Hypothalamus (tissue), 51 donors: ENCODE data around the gene FAM120B.
"Not testable (repeated sequence)": the region's sequence is repeated elsewhere in the genome, so short reads cannot be mapped to it uniquely, and the experiment has no call there.

ENCODE experiments used
- DNase-seq, 51 donors: peaks; one replicate each; lab custom pipeline; 2025; lab: John Stamatoyannopoulos, UW

Gene FAM120B

DNA sequence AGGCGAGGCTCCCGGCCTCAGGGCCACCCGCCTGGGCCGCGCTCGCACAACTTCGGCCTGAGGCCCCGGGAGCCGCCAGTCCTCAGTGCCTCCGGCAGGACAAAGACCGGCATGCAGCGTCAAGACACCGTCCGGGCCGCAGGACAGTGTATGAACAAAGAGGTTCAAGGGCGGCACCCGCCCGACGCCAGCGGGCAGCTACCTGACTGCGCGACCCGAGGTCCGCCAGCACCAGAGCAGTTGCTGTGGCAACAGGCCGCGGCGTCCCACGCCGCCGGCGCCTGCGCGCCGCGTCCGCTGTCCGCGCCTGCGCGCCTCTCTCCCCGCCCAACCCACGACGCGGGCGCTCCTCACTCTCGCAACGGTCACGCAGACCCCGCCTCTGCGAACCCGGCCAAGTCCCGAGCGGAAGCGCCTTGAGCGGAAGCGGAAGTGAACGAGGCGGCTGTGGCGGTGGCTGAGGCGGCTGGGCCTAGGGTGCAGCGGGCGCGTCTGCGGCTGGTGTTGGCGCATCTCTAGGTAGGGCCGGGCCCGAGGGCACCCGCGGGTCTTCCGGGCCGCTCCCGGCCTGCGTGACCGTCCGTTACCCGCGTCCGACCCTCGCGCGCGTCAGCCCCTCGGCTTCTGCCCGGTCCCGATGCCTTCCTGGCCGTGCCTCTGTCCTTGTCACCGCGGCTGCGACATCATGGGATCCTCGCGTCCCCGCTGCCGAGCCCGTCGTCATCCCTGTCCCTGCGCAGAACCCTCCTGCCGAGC is at the start of gene FAM120B:
Gene FAM120B, plus strand, starts transcription at position 435 of the 756 bp plus-strand sequence. CDS start 10,633 bp downstream, outside the sequence.
- peak; percentile 43 to 98 (median 95) for DNase-seq

GRCh38 chr6:170257376-170257775 is 49.2 kb upstream of the FAM120B start:
- DNase-seq, result no peak

DNA sequence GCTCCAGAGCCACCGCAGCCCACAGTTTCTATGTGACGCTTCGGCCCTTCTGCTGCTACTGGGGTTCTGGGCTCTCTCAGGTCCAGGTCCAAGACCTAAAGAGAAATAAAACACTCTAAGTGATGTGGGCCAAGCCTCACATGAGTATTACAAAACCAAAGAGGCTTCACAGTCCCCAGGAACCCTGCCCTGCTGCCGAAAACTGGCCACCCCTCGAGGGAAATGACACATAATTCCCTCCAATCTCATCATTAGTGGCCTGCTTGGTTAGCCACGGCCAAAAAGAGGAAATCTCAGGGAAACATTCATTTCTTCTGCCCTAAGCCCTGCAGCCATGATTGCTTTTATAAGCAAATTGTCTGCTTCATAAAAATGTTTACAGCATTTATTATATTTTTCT is 48.2 kb upstream of the FAM120B start:
- no peak for DNase-seq

DNA sequence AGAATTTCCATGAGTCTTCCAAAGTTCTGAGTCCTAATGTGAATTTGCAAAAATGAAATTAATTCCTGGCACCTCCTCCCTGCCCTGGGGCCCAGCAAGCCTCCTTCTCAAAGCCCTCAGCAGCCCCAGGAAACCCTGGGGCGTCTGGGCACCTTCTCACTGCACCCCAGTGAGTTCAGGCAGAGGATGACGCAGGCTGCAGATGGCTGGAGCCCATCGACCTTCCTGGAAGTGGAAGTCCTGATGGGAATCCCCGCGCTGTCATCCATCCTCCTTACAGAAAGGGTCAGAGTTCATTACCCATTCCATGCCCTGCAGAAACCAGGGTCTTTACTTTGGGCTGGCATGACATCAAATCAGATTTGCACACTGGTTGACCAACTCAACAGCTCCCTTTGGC is 47.3 kb upstream of the FAM120B start:
- DNase-seq, result no peak

GRCh38 chr6:170260686-170261085 is 45.9 kb upstream of the FAM120B start:
- DNase-seq, result no peak

GRCh38 chr6:170261643-170262488 is 44.7 kb upstream of the FAM120B start:
- no peak for DNase-seq

DNA sequence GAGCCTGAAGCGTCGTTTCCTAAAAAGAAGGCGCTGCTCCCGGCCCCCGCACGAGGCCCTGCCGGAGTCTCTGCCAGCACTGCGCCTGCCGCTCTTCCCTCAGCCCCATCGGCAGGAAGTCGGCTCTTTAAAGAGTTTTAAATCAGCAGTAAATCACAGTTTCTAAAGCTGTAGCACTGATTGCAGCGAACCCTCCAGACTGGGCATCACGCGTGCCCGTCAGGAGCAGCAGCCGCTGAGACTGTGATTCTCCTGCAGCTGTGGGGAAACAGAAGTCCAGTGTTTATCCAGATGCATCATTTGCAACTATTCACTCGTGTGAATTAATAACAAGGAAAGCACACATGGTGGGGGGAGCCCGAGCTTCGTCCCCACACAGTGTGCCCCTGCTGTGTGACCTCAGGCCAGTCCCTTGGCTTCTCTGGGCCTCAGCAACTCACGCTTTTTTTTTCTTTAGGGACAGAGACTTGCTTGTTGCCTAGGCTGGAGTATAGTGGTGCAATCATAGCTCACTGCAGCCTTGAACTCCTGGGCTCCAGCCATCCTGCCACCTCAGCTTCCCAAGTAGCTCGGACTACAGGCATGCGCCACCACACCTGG is 44.0 kb upstream of the FAM120B start:
- DNase-seq, result peak in 25 of 51 donors; percentile 6 to 72 (median 42)

GRCh38 chr6:170263410-170263809 is 43.1 kb upstream of the FAM120B start:
- no peak for DNase-seq

DNA sequence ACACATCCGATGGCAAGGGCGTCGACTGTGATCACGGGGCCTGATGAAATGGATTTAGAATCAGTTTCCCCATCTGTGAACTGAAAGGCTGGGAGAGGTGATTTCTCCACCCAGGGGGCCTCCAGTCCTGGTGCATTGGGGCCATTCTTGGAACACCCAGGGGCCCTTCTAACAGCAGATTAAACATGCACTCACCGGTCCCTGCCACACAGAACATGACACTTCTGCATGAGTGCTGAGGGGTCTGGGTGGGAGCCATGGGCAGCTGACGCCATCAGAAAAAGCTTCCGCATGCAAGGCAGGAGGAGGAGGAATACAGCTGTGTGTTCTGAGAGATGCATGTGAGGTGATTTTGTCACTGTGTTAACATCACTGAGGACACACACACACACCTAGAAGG is 42.5 kb upstream of the FAM120B start:
- DNase-seq, result no peak

GRCh38 chr6:170264644-170265043 is 41.9 kb upstream of the FAM120B start:
- DNase-seq, result not testable (repeated sequence)

GRCh38 chr6:170265655-170266054 is 40.9 kb upstream of the FAM120B start:
- peak in 41 of 51 donors; percentile 6 to 86 (median 54) for DNase-seq

- DNase-seq, result peak in 30 of 51 donors; percentile 17 to 83 (median 50)
Measured at GRCh38 chr6:170266061-170266825, 40.3 kb upstream of the FAM120B start.

- no peak for DNase-seq
Measured at GRCh38 chr6:170267688-170268087, 38.9 kb upstream of the FAM120B start.

- DNase-seq, result no peak
Measured at GRCh38 chr6:170268216-170269129, 38.1 kb upstream of the FAM120B start.

DNA sequence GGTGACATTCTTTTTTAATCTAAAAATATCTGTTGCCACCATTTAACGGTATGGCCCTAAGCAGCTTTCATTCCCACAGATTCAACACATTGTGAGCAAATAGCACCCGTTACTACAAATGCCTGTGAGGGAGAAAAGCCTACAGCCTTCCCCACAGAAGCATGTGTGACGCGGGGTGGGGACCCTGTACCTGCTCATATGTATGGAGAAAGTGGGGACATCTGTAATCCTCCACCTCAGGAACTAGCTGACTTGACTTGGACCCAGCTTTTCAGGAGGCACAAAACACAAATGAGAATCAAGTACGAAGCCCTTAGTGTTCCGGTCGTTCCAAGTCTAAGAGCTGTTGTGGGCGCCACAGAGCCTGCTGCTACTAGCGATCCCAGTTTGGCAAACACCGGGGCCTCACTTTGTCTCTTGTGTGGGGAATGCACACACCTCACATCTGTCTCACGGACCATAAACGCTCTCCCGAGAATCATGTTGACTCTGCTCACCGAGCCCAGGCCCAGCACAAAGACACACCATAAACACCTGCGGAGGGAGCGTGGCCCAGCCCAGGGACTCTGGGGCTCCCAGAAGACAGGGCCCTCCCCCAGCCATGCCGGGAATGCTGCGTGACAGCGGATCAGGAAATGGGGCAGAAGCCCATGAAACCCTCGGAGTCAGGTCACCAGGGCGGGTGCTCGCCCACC is 37.3 kb upstream of the FAM120B start:
- DNase-seq, result no peak

- no peak for DNase-seq
Measured at GRCh38 chr6:170269846-170270541, 36.6 kb upstream of the FAM120B start.

- DNase-seq, result no peak
Measured at GRCh38 chr6:170270984-170271593, 35.5 kb upstream of the FAM120B start.
